ENCODE data around the gene ACAD8. TPM values are rescaled to one million over a fixed set of nuclear protein-coding genes. Genes with fewer than 3 reads are reported as not detected.

Gene ACAD8
- total and polyA plus RNA-seq, 2 of the 4 experiments (the other 2 are of a cell fraction), result 11.1 to 21.2 TPM

DNA sequence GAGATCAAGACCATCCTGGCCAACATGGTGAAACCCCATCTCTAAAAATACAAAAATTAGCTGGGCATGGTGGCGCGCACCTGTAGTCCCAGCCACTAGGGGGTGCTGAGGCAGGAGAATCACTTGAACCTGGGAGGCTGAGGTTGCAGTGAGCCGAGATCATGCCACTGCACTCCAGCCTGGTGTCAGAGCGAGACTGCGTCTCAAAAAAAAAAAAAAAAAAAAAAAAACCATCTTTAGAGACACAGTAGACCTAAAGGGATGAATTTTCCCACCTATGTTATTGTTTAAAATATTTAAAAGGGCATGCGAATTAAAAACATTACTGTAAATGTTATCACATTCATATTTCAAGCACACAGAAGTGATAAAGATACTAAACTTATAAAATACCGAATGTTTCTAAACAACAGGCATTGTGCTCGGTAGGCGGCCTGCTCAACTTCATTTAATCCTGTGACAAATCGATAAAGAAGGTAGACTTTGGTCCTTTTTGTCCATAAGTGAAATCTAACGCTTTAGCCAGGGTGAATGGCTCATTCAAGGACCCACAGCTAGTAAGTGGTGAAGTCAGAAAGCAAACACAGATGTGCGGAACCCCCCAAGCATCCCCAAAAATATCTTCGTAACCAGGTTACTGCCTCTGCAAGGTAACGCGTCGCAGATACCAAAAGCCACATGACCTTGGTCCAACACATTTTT lies 45.7 kb upstream of the ACAD8 start:
- Histone ChIP-seq H2AFZ (replicated peaks; ENCODE audit: low read length, poor library complexity) (no peak overlapping the region), H3K56ac (ENCODE audit: extremely low read depth, insufficient read depth, low read length) (no peak overlapping the region), H4K91ac (ENCODE audit: insufficient read depth, low read depth, low read length) (no peak overlapping the region), H3K4me1 (ENCODE audit: control insufficient read depth, insufficient read depth, low read length) (no peaks in the 10 kb centered on the region), H3K14ac (replicated peaks; ENCODE audit: low read depth, low read length) (no peak overlapping the region), H3K27me3 (ENCODE audit: control insufficient read depth, insufficient read depth, low read length) (no peaks in the 10 kb centered on the region), H2AK5ac (ENCODE audit: low read depth, low read length) (no peak overlapping the region), H3K23ac (ENCODE audit: low read depth, low read length) (no peak overlapping the region), H3K9ac (ENCODE audit: low read depth, low read length) (no peak overlapping the region), H2BK20ac (ENCODE audit: low read depth, low read length) (no peak overlapping the region), H2BK15ac (ENCODE audit: low read depth, low read length) (no peak overlapping the region), H2BK5ac (ENCODE audit: low read depth, low read length, poor library complexity, severe bottlenecking) (no peak overlapping the region), H3K18ac (ENCODE audit: low read depth, low read length) (no peak overlapping the region), H4K5ac (ENCODE audit: low read depth, low read length) (no peak overlapping the region), H2AK9ac (replicated peaks; ENCODE audit: low read depth, low read length, poor library complexity) (no peak overlapping the region), H3K9me3 (ENCODE audit: control insufficient read depth, insufficient read depth, low read length) (no peaks in the 10 kb centered on the region), H3K4ac (ENCODE audit: low read depth, low read length) (no peak overlapping the region), H4K8ac (ENCODE audit: low read depth in 2 of 2, low read length in 2 of 2) (no peak overlapping the region), H3K79me1 (ENCODE audit: low read depth in 1 of 2, low read length in 2 of 2) (peaks cover 8 to 16% of the 10 kb centered on the region in 2 experiments; a peak in 2 of 4 replicates), H3K36me3 (ENCODE audit: control insufficient read depth, insufficient read depth, low read length) (peaks cover 17% of the 10 kb centered on the region), H2BK120ac (ENCODE audit: low read depth, low read length) (no peak overlapping the region), H3K9me1 (ENCODE audit: insufficient read depth, low read length) (no peaks in the 10 kb centered on the region), H4K20me1 (ENCODE audit: insufficient read depth, low read length) (no peaks in the 10 kb centered on the region), H3K27ac (ENCODE audit: insufficient read depth, low read length) (no peak overlapping the region), H3K4me2 (ENCODE audit: low read depth, low read length) (no peak overlapping the region), H3K4me3 (ENCODE audit: insufficient read depth, low read depth, low read length) (no peak overlapping the region)
- TF ChIP-seq RAD21 (IDR thresholded peaks at IDR 0.05; ENCODE audit: low read length), result peak; percentile 27
- 0 out of 2 replicates have a peak, but pooled peaks have one; percentile 12 for TF ChIP-seq SMC3 (IDR thresholded peaks at IDR 0.05; ENCODE audit: low read depth, low read length)
- TF ChIP-seq MXI1 (IDR thresholded peaks at IDR 0.05; ENCODE audit: borderline replicate concordance, low read depth, low read length), result no peak
- TF ChIP-seq, protein P1, sequence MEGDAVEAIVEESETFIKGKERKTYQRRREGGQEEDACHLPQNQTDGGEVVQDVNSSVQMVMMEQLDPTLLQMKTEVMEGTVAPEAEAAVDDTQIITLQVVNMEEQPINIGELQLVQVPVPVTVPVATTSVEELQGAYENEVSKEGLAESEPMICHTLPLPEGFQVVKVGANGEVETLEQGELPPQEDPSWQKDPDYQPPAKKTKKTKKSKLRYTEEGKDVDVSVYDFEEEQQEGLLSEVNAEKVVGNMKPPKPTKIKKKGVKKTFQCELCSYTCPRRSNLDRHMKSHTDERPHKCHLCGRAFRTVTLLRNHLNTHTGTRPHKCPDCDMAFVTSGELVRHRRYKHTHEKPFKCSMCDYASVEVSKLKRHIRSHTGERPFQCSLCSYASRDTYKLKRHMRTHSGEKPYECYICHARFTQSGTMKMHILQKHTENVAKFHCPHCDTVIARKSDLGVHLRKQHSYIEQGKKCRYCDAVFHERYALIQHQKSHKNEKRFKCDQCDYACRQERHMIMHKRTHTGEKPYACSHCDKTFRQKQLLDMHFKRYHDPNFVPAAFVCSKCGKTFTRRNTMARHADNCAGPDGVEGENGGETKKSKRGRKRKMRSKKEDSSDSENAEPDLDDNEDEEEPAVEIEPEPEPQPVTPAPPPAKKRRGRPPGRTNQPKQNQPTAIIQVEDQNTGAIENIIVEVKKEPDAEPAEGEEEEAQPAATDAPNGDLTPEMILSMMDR (conservative IDR thresholded peaks at IDR 0.05; ENCODE audit: low read depth, low read length), result peak; percentile 35
- dilution Hi-C loops (cut with HindIII; ENCODE audit: low sequenced_read_pairs, unreplicated experiment), result no loop called here
- WGBS, 2 experiments (ENCODE audit: extremely low coverage in 2 of 2, insufficient read length in 1 of 2), result no CpG with 5 or more reads among the region's 16 CpGs
- ChIA-PET POLR2A (ENCODE audit: unreplicated experiment) (no interaction called here), CTCF (interaction anchor here (0.8 kb wide), 2 partner anchors 20 to 27 kb away, joined by 3 to 5 read pairs; no protein-coding TSS in a partner anchor)
- no TSS peak for BruUV-seq (replicated peaks)
- in situ Hi-C loops (cut with MboI; ENCODE audit: low sequenced_read_pairs), result no loop called here
- DNase-seq, result no peak
- ATAC-seq (ENCODE audit: low read depth), result no peak
- intact Hi-C loops (cut with micrococcal nuclease), result loop anchor here (1.0 kb wide), 1 partner anchor 46 kb away; the partner anchor contains the start of genes ACAD8 and THYN1

All from IMR-90 (cell line).